HCT116 (cell line): Measurements from ENCODE around the gene EEF1A2. TPM values are rescaled to one million over a fixed set of nuclear protein-coding genes. Genes with fewer than 3 reads are reported as not detected.

Experiments
- ATAC-seq: fragments of 200-7000 bp; cut with Tn5 transposase; 2 replicates; pipeline ENCODE4 v1.9.1; 2020; ENCODE audit warnings: mild to moderate bottlenecking, moderate library complexity
- BruUV-seq: library from RNA; stranded (reverse); fragments of 400-500 nt; replicated peaks from 2 replicates; lab custom pipeline; 2021; lab: Mats Ljungman, UMichigan
- CTCF ChIA-PET: fragments of 300-600 bp; sonication (Branson Sonifier 250); formaldehyde crosslinking; loops from one replicate; lab custom pipeline; 2021; ENCODE audit warnings: antibody characterized with exemption; lab: Charles Lee
- POLR2A ChIA-PET: fragments of 300-600, 350-600 bp; sonication (Branson Sonifier 250); formaldehyde crosslinking; loops from one replicate; lab custom pipeline; 2021; ENCODE audit warnings: antibody characterized with exemption; lab: Charles Lee
- RAD21 ChIA-PET, 2 experiments: fragments of 300-600 bp; sonication (Branson Sonifier 250); formaldehyde crosslinking; loops; one replicate each; lab custom pipeline; 2023; ENCODE audit warnings: low total read pairs in 2 of 2; ENCODE audit not compliant: uncharacterized antibody in 2 of 2, unreplicated experiment in 2 of 2, low non-redundant PET in 1 of 2; lab: Charles Lee
- DNase-seq: peaks from one replicate; pipeline ENCODE4 v3.0.0-alpha.2; 2010; ENCODE audit warnings: low read depth, low spot score
- H2AFZ ChIP-seq: fragments of 200-600 bp; shearing (Covaris generic), sonication (generic); 2 replicates; pipeline ENCODE4 v1.6.1; 2017; ENCODE audit warnings: low read depth, mixed run types, mixed read lengths, antibody characterized with exemption, low read length; ENCODE audit not compliant: poor library complexity, severe bottlenecking
- H3K27ac ChIP-seq: 2 replicates; pipeline ENCODE4 v1.5.1; 2012; ENCODE audit warnings: low read depth, low read length
- H3K27me3 ChIP-seq: fragments of 200-600 bp; sonication (generic); 2 replicates; pipeline ENCODE4 v1.6.1; 2016; ENCODE audit warnings: mixed run types, low read length, mixed read lengths; ENCODE audit not compliant: insufficient read depth
- H3K36me3 ChIP-seq, 2 experiments: fragments of 200-500 bp in 1 of 2; fragments of 200-600 bp in 1 of 2; sonication (Bioruptor generic) in 1 of 2; sonication (generic) in 1 of 2; 2 replicates each; pipeline versions ENCODE4 v1.5.1 to v1.6.1; 2014 to 2016; ENCODE audit warnings: low read length in 2 of 2, inconsistent platforms in 1 of 2, mixed read lengths in 1 of 2, mixed run types in 1 of 2; ENCODE audit not compliant: insufficient read depth in 2 of 2, control insufficient read depth in 1 of 2
- H3K4me1 ChIP-seq, 2 experiments: fragments of 200-600 bp in 1 of 2; sonication (generic) in 1 of 2; 2 replicates each; pipeline versions ENCODE4 v1.5.1 to v1.6.1; 2012 to 2017; ENCODE audit warnings: low read length in 2 of 2, inconsistent platforms in 1 of 2, mild to moderate bottlenecking in 1 of 2, mixed read lengths in 1 of 2, mixed run types in 1 of 2, moderate library complexity in 1 of 2; ENCODE audit not compliant: insufficient read depth in 2 of 2, control insufficient read depth in 1 of 2
- H3K4me2 ChIP-seq: fragments of 200-600 bp; sonication (generic); 2 replicates; pipeline ENCODE4 v1.6.1; 2017; ENCODE audit warnings: mixed run types, low read length, mixed read lengths
- H3K4me3 ChIP-seq, 2 experiments: fragments of 200-600 bp in 1 of 2; sonication (generic) in 1 of 2; replicated peaks in 1 of 2; 2 replicates each; pipeline ENCODE4 v1.5.1; 2011 to 2016; ENCODE audit warnings: low read length in 2 of 2, control low read depth in 1 of 2, low read depth in 1 of 2, mild to moderate bottlenecking in 1 of 2, mixed read lengths in 1 of 2, mixed run types in 1 of 2
- H3K79me2 ChIP-seq: fragments of 200-600 bp; sonication (generic); 2 replicates; pipeline ENCODE4 v1.6.1; 2017; ENCODE audit warnings: mild to moderate bottlenecking, mixed run types, low read length, moderate library complexity, mixed read lengths; ENCODE audit not compliant: insufficient read depth
- H3K9ac ChIP-seq: fragments of 200-600 bp; sonication (generic); 2 replicates; pipeline ENCODE4 v1.6.1; 2016; ENCODE audit warnings: low read length, mixed read lengths
- H3K9me2 ChIP-seq: fragments of 200-600 bp; sonication (generic), shearing (Covaris generic); 2 replicates; pipeline ENCODE4 v1.6.1; 2017; ENCODE audit warnings: mixed run types, mild to moderate bottlenecking, moderate library complexity; ENCODE audit not compliant: insufficient read depth
- H3K9me3 ChIP-seq, 2 experiments: fragments of 200-500 bp in 1 of 2; fragments of 200-600 bp in 1 of 2; sonication (Bioruptor generic) in 1 of 2; sonication (generic) in 1 of 2; 2 replicates each; pipeline ENCODE4 v1.6.1; 2014 to 2017; ENCODE audit warnings: low read length in 2 of 2, mixed read lengths in 2 of 2, inconsistent platforms in 1 of 2, low read depth in 1 of 2, mild to moderate bottlenecking in 1 of 2, mixed run types in 1 of 2, moderate library complexity in 1 of 2; ENCODE audit not compliant: control insufficient read depth in 1 of 2, insufficient read depth in 1 of 2
- H4K20me1 ChIP-seq: fragments of 200-600 bp; sonication (generic), shearing (Covaris generic); 2 replicates; pipeline ENCODE4 v1.6.1; 2017; ENCODE audit warnings: mixed run types, mild to moderate bottlenecking, moderate library complexity; ENCODE audit not compliant: insufficient read depth
- ELF1 ChIP-seq: IDR thresholded peaks from 2 replicates; pipeline ENCODE4 v1.6.1; 2012; ENCODE audit warnings: low read depth, borderline replicate concordance
- EZH2 ChIP-seq: fragments of 200-600 bp; sonication (generic); IDR thresholded peaks from 2 replicates; pipeline ENCODE4 v1.6.1; 2017; ENCODE audit warnings: antibody characterized with exemption, mixed run types
- EZH2phosphoT487 ChIP-seq: fragments of 200-600 bp; IDR thresholded peaks from 2 replicates; pipeline ENCODE4 v1.6.1; 2018; ENCODE audit warnings: antibody characterized with exemption, borderline replicate concordance
- POLR2A ChIP-seq: IDR thresholded peaks from 2 replicates; pipeline ENCODE4 v1.7.0; 2011; ENCODE audit warnings: borderline replicate concordance; ENCODE audit not compliant: insufficient read depth, insufficient read length; ENCODE audit errors: extremely low read depth
- POLR2AphosphoS5 ChIP-seq: IDR thresholded peaks from 2 replicates; pipeline ENCODE4 v1.6.1; 2011; ENCODE audit warnings: mild to moderate bottlenecking, low read depth, low read length, moderate library complexity
- SIN3A ChIP-seq: IDR thresholded peaks from 2 replicates; pipeline ENCODE4 v1.6.1; 2012; ENCODE audit warnings: low read depth
- TCF7L2 ChIP-seq: IDR thresholded peaks from 2 replicates; pipeline ENCODE4 v1.7.0; 2011; ENCODE audit warnings: borderline replicate concordance, inconsistent platforms; ENCODE audit not compliant: insufficient read depth, insufficient read length; ENCODE audit errors: extremely low read depth
- YY1 ChIP-seq: IDR thresholded peaks from 2 replicates; pipeline ENCODE4 v1.6.1; 2011; ENCODE audit warnings: low read length, low read depth, moderate library complexity, mild to moderate bottlenecking; ENCODE audit not compliant: insufficient replicate concordance; ENCODE audit errors: extremely low read depth
- ZFX ChIP-seq: fragments of 450-650 bp; IDR thresholded peaks from 2 replicates; pipeline ENCODE4 v1.6.1; 2017
- ZNF274 ChIP-seq: fragments of 200-500 bp; sonication (Bioruptor generic); IDR thresholded peaks from 2 replicates; pipeline ENCODE4 v1.6.1; 2014; ENCODE audit warnings: mild to moderate bottlenecking, low read depth, low read length, inconsistent platforms
- intact Hi-C: fragments of 100-400 bp; cut with micrococcal nuclease; formaldehyde crosslinking; loops from 2 replicates; pipeline ENCODE4 v1.10.0; 2022
- total RNA-seq: library from RNA; stranded (reverse); gene quantifications from one replicate; pipeline ENCODE4 v1.2.1, GENCODE V29; 2021; ENCODE audit not compliant: unreplicated experiment
- TF ChIP-seq, protein P1 (sequence below): IDR thresholded peaks from 2 replicates; pipeline ENCODE4 v1.6.1; 2012; ENCODE audit warnings: low read depth
- TF ChIP-seq, protein P2 (sequence below): IDR thresholded peaks from 2 replicates; pipeline ENCODE4 v1.6.1; 2012

Gene EEF1A2
- total RNA-seq, 1 experiment from 2014 or later: 454 TPM

DNA sequence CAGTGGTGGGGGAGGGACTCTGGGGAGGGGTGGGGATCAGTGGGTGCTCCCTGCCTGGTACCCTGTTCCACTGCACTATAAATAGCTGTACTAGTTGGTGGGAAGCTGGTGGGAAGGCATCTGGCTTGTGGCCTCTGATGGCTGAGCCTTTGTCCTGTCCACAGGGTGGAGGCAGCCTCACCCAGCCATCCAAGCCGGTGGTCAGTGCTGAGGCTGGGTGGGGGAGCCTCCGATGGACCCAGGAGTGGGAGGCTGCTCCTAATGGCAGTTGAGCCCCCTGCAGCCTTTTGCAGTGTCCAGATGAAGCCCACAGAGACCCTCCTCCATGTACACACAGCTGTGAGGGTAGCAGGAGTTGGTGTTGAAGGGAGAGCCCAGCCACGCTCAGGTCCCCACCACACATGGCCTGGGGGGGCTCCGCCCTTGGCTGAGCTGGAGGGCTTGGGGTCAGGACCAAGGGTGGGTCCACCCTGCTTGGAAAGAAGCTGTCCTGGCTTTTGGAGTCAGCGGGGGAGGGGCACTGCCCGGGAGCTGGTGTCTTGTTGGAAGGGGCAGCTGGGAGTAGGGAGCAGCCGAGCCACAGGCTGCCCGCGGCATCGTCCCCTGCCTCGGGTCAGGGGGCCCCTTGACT, 24.2 kb upstream of the EEF1A2 start:
- H3K4me2 ChIP-seq: no peak overlapping the region
- no peak overlapping the region for H3K4me3 ChIP-seq
- BruUV-seq: no TSS peak
- TF ChIP-seq POLR2AphosphoS5: peak; percentile 33; the same call in 1 of the 2 replicates
- TF ChIP-seq EZH2: no peak
- ATAC-seq: no peak
- no peak overlapping the region; the same call in 1 of the 2 replicates for H3K27ac ChIP-seq
- no peaks in the 10 kb centered on the region for H3K9me2 ChIP-seq
- no peaks in the 10 kb centered on the region for H4K20me1 ChIP-seq
- RAD21 ChIA-PET: no interaction called here
- POLR2A ChIA-PET: interaction anchor here (0.6 to 2.1 kb wide), 3 partner anchors 14 to 204 kb away, joined by 3 to 9 read pairs (median 3); partner anchors contain the start of genes HELZ2 and PTK6
- H3K9me3 ChIP-seq: peaks cover 5 to 7% of the 10 kb centered on the region in 2 experiments; a peak in 2 of 4 replicates
- no peak overlapping the region for H3K9ac ChIP-seq
- no peaks in the 10 kb centered on the region for H3K27me3 ChIP-seq
- H3K79me2 ChIP-seq: peaks cover 21% of the 10 kb centered on the region
- no peak overlapping the region for H2AFZ ChIP-seq
- CTCF ChIA-PET: interaction anchor here (1.1 kb wide), 1 partner anchor 15 kb away, joined by 5 read pairs; no protein-coding TSS in a partner anchor
- peaks cover 6 to 24% of the 10 kb centered on the region in 2 experiments for H3K36me3 ChIP-seq
- peaks cover 8 to 44% of the 10 kb centered on the region in 2 experiments; a peak in 3 of 4 replicates for H3K4me1 ChIP-seq
- DNase-seq: no peak
- intact Hi-C loops: no loop called here

DNA sequence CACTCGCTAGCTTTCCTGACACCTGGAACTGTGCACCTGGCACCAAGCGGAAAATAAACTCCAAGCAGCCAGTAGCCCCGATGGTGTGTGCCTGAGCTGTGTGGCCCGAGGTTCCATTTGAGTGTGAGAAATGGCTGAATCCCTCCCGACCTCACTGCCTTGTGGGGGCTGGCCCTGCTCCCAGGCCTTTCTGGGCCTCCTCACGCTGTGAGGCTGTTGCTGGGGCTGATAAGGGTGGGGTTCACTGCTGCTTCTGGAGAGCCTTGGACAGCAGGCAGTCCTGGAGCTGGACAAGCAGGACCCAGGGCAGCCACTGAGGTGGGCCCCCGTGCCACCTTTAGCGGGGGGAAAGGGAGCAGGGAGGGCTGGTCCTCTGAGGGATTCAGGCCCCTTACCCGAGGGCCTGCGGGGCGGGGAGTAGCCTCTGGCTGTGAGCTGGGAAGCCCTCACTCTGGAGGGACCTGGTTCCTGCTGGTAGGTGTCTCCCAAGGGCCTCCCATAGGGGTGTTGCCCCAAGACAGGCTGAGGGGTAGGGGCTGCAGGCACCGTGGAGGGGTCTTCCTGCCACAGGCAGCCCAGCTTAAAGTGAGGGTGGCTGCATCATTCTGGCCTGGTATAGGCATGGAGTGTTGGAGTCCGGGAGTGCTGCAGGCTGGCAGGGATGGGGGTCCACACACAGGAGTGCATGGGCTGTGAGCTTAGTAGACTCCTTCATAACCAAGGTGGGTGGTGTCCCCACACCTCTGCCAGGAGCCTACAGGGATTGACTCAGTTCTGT, 23.4 kb upstream of the EEF1A2 start:
- Histone ChIP-seq H3K9me2 (no peaks in the 10 kb centered on the region), H2AFZ (no peak overlapping the region), H3K9me3 (peaks cover 5 to 7% of the 10 kb centered on the region in 2 experiments; a peak in 2 of 4 replicates), H3K4me3 (peak overlapping the region in 1 of 2 experiments; percentile 16; a peak in 2 of 4 replicates), H3K27ac (peak overlapping the region; percentile 57; the same call in 1 of the 2 replicates), H3K9ac (no peak overlapping the region), H3K79me2 (peaks cover 21% of the 10 kb centered on the region)
- POLR2A ChIA-PET: interaction anchor here (0.6 to 2.1 kb wide), 4 partner anchors 15 to 205 kb away, joined by 3 to 10 read pairs (median 6); partner anchors contain the start of genes HELZ2 and PTK6
- TF ChIP-seq ZFX (no peak), EZH2phosphoT487 (no peak), ZNF274 (no peak), TCF7L2 (no peak), POLR2A (no peak), YY1 (no peak), ELF1 (no peak), SIN3A (no peak)
- TF ChIP-seq, protein P1, sequence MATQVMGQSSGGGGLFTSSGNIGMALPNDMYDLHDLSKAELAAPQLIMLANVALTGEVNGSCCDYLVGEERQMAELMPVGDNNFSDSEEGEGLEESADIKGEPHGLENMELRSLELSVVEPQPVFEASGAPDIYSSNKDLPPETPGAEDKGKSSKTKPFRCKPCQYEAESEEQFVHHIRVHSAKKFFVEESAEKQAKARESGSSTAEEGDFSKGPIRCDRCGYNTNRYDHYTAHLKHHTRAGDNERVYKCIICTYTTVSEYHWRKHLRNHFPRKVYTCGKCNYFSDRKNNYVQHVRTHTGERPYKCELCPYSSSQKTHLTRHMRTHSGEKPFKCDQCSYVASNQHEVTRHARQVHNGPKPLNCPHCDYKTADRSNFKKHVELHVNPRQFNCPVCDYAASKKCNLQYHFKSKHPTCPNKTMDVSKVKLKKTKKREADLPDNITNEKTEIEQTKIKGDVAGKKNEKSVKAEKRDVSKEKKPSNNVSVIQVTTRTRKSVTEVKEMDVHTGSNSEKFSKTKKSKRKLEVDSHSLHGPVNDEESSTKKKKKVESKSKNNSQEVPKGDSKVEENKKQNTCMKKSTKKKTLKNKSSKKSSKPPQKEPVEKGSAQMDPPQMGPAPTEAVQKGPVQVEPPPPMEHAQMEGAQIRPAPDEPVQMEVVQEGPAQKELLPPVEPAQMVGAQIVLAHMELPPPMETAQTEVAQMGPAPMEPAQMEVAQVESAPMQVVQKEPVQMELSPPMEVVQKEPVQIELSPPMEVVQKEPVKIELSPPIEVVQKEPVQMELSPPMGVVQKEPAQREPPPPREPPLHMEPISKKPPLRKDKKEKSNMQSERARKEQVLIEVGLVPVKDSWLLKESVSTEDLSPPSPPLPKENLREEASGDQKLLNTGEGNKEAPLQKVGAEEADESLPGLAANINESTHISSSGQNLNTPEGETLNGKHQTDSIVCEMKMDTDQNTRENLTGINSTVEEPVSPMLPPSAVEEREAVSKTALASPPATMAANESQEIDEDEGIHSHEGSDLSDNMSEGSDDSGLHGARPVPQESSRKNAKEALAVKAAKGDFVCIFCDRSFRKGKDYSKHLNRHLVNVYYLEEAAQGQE: no peak
- TF ChIP-seq, protein P2, sequence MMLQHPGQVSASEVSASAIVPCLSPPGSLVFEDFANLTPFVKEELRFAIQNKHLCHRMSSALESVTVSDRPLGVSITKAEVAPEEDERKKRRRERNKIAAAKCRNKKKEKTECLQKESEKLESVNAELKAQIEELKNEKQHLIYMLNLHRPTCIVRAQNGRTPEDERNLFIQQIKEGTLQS: no peak
- TF ChIP-seq, all 23 proteins: peak for 0
- Histone ChIP-seq H4K20me1 (no peaks in the 10 kb centered on the region), H3K4me2 (peak overlapping the region; percentile 93), H3K27me3 (no peaks in the 10 kb centered on the region), H3K4me1 (peaks cover 8 to 44% of the 10 kb centered on the region in 2 experiments; a peak in 3 of 4 replicates), H3K36me3 (peaks cover 6 to 24% of the 10 kb centered on the region in 2 experiments)
- DNase-seq (no peak), ATAC-seq (no peak)
- intact Hi-C loops: no loop called here
- ChIA-PET CTCF (interaction anchor here (1.1 kb wide), 1 partner anchor 16 kb away, joined by 5 read pairs; no protein-coding TSS in a partner anchor), RAD21 (no interaction called here)
- no TSS peak for BruUV-seq
